GM23338 (cell line): Measurements from ENCODE around the gene NTRK1. TPM values are rescaled to one million over a fixed set of nuclear protein-coding genes. Genes with fewer than 3 reads are reported as not detected.

Experiments
- ATAC-seq: fragments of 200-7000 bp; cut with Tn5 transposase; 3 replicates; pipeline ENCODE4 v1.9.1; 2020
- DNase-seq: peaks from one replicate; pipeline ENCODE4 v3.0.0-alpha.2; 2015; ENCODE audit warnings: low spot score
- H2AFZ ChIP-seq: fragments of 200-600 bp; sonication (generic); 2 replicates; pipeline ENCODE4 v1.8.0; 2016; ENCODE audit warnings: antibody characterized with exemption, mild to moderate bottlenecking, moderate library complexity
- H3F3A ChIP-seq: fragments of 200-600 bp; sonication (generic); replicated peaks from 2 replicates; pipeline ENCODE4 v1.8.0; 2017; ENCODE audit warnings: antibody characterized with exemption, mixed run types, low read depth
- H3K27ac ChIP-seq: fragments of 200-600 bp; sonication (generic); 2 replicates; pipeline ENCODE4 v1.6.1; 2016; ENCODE audit warnings: low read depth
- H3K27me3 ChIP-seq: fragments of 200-600 bp; sonication (generic); 2 replicates; pipeline ENCODE4 v1.8.0; 2016; ENCODE audit warnings: mild to moderate bottlenecking, mixed run types, moderate library complexity; ENCODE audit not compliant: insufficient read depth
- H3K36me3 ChIP-seq: fragments of 200-600 bp; sonication (generic); 2 replicates; pipeline ENCODE4 v1.8.0; 2016; ENCODE audit warnings: mild to moderate bottlenecking; ENCODE audit not compliant: insufficient read depth
- H3K4me1 ChIP-seq: fragments of 200-600 bp; sonication (generic); 2 replicates; pipeline ENCODE4 v1.8.0; 2016; ENCODE audit warnings: mild to moderate bottlenecking, moderate library complexity; ENCODE audit not compliant: insufficient read depth
- H3K4me2 ChIP-seq: fragments of 200-600 bp; sonication (generic); 2 replicates; pipeline ENCODE4 v1.7.1; 2017; ENCODE audit warnings: mixed run types
- H3K4me3 ChIP-seq: fragments of 200-600 bp; sonication (generic); 2 replicates; pipeline ENCODE4 v1.6.1; 2016; ENCODE audit warnings: mixed run types
- H3K79me2 ChIP-seq: fragments of 200-600 bp; sonication (generic); replicated peaks from 2 replicates; pipeline ENCODE4 v1.8.0; 2017; ENCODE audit warnings: mild to moderate bottlenecking; ENCODE audit not compliant: insufficient read depth
- H3K9me2 ChIP-seq: fragments of 200-600 bp; sonication (generic); 2 replicates; pipeline ENCODE4 v1.8.0; 2017; ENCODE audit not compliant: insufficient read depth
- H4K20me1 ChIP-seq: fragments of 200-600 bp; sonication (generic); replicated peaks from 2 replicates; pipeline ENCODE4 v1.8.0; 2017; ENCODE audit warnings: mild to moderate bottlenecking; ENCODE audit not compliant: insufficient read depth
- H3K27ac Mint-ChIP-seq: 2 replicates; pipeline ENCODE4 v1.8.0; 2020; ENCODE audit warnings: inconsistent platforms, mild to moderate bottlenecking, moderate library complexity, mixed read lengths
- H3K27me3 Mint-ChIP-seq: 3 replicates; pipeline ENCODE4 v1.8.0; 2022; ENCODE audit warnings: low read depth, mild to moderate bottlenecking, moderate library complexity, mixed read lengths, inconsistent platforms; ENCODE audit not compliant: insufficient read depth, poor library complexity
- H3K36me3 Mint-ChIP-seq: 3 replicates; pipeline ENCODE4 v1.8.0; 2021; ENCODE audit warnings: low read depth, mild to moderate bottlenecking, inconsistent platforms, moderate library complexity, mixed read lengths
- H3K4me1 Mint-ChIP-seq: 3 replicates; pipeline ENCODE4 v1.8.0; 2020; ENCODE audit warnings: mild to moderate bottlenecking, inconsistent platforms, mixed read lengths
- H3K4me3 Mint-ChIP-seq: 3 replicates; pipeline ENCODE4 v1.8.0; 2021; ENCODE audit warnings: moderate library complexity, mild to moderate bottlenecking, inconsistent platforms, mixed read lengths
- H3K9me3 Mint-ChIP-seq: 3 replicates; pipeline ENCODE4 v1.8.0; 2020; ENCODE audit warnings: moderate library complexity, mild to moderate bottlenecking, inconsistent platforms, mixed read lengths
- CREB1 ChIP-seq: fragments of 250-450 bp; sonication (Bioruptor Pico); IDR thresholded peaks from 2 replicates; pipeline ENCODE4 v1.5.0; 2020; ENCODE audit warnings: low read depth, mild to moderate bottlenecking, moderate library complexity
- EZH2 ChIP-seq: fragments of 200-600 bp; sonication (generic); IDR thresholded peaks from one replicate; pipeline ENCODE4 v1.8.0; 2017; ENCODE audit warnings: antibody characterized with exemption, mild to moderate bottlenecking, low read depth; ENCODE audit not compliant: unreplicated experiment
- EZH2phosphoT487 ChIP-seq: fragments of 200-600 bp; sonication (generic); IDR thresholded peaks from one replicate; pipeline ENCODE4 v1.8.1; 2018; ENCODE audit warnings: antibody characterized with exemption; ENCODE audit not compliant: unreplicated experiment
- JUNB ChIP-seq: IDR thresholded peaks from one replicate; pipeline ENCODE4 v1.6.1; 2016; ENCODE audit warnings: antibody characterized with exemption; ENCODE audit not compliant: unreplicated experiment
- NANOG ChIP-seq: IDR thresholded peaks from 2 replicates; pipeline ENCODE4 v1.6.1; 2016; ENCODE audit warnings: antibody characterized with exemption, borderline replicate concordance
- POLR2AphosphoS5 ChIP-seq: IDR thresholded peaks from 2 replicates; pipeline ENCODE4 v1.6.1; 2016; ENCODE audit warnings: antibody characterized with exemption, low read depth
- STAT1 ChIP-seq: IDR thresholded peaks from one replicate; pipeline ENCODE4 v1.6.1; 2016; ENCODE audit warnings: antibody characterized with exemption; ENCODE audit not compliant: unreplicated experiment
- ZNF114 ChIP-seq: fragments of 250-450 bp; sonication (Bioruptor Pico); IDR thresholded peaks from 2 replicates; pipeline ENCODE4 v1.5.0; 2020; ENCODE audit warnings: mild to moderate bottlenecking, moderate library complexity
- ZNF331 ChIP-seq: fragments of 250-450 bp; sonication (Bioruptor Pico); IDR thresholded peaks from 2 replicates; pipeline ENCODE4 v1.5.0; 2020; ENCODE audit warnings: low read depth, mild to moderate bottlenecking, moderate library complexity
- polyA plus RNA-seq: library from polyadenylated mRNA; unstranded; fragments of >200 nt; fragmentation: Nextera tagmentation; extraction: Ambion mirVana; gene quantifications from 2 replicates; pipeline ENCODE4 v1.2.1, GENCODE V29; 2016
- total RNA-seq: library from RNA; depleted of rRNA; stranded (reverse); fragments of >200 nt; shearing (Covaris generic); gene quantifications from 2 replicates; pipeline ENCODE4 v1.2.3, GENCODE V29; 2014
- TF ChIP-seq, protein P1 (sequence below): IDR thresholded peaks from 2 replicates; pipeline ENCODE4 v1.6.1; 2016; ENCODE audit warnings: antibody characterized with exemption
- TF ChIP-seq, protein P2 (sequence below), 2 experiments: fragments of 200-600 bp in 1 of 2; sonication (generic) in 1 of 2; conservative IDR thresholded peaks; 2 replicates each; pipeline versions ENCODE4 v1.5.1 to v1.6.1; 2016 to 2017; ENCODE audit warnings: antibody characterized with exemption in 2 of 2, low read depth in 2 of 2, mild to moderate bottlenecking in 2 of 2, moderate library complexity in 1 of 2
- TF ChIP-seq, protein P3 (sequence below): IDR thresholded peaks from one replicate; pipeline ENCODE4 v1.6.1; 2018; ENCODE audit warnings: antibody characterized with exemption; ENCODE audit not compliant: unreplicated experiment
- TF ChIP-seq, protein P4 (sequence below): fragments of 250-450 bp; sonication (Bioruptor Pico); IDR thresholded peaks from 2 replicates; pipeline ENCODE4 v1.5.0; 2020; ENCODE audit warnings: mild to moderate bottlenecking, moderate library complexity

NTRK1 gene
- total and polyA plus RNA-seq, 2 experiments from 2014 or later = 0.42 to 0.45 TPM

DNA sequence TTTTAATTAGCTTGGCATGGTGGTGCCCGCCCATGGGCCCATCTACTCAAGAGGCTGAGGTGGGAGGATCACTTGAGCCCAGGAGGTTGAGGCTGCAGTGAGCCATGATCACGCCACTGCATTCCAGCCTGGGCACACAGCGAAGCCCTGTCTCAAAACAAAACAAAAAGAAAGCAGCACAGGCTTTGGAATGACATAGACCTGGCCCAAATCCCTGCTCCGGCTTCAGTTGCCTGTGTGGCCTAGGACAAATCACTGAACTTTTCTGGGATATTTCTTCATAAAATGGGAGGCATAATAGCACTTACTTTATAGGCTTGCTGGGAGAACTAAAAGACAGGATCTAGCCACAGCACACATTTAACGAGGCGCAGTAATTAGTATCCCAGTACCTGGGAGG is 35.3 kb downstream of the NTRK1 start:
- H3K27ac ChIP-seq = no peak overlapping the region
- H3K27me3 ChIP-seq = peaks cover 50% of the 10 kb centered on the region
- no peak for ATAC-seq
- H3K4me1 Mint-ChIP-seq = peaks cover 24% of the 10 kb centered on the region
- H4K20me1 ChIP-seq = no peaks in the 10 kb centered on the region; the same call in 1 of the 2 replicates
- no peak overlapping the region for H3K4me3 ChIP-seq
- H3F3A ChIP-seq = no peaks in the 10 kb centered on the region
- H3K36me3 Mint-ChIP-seq = no peaks in the 10 kb centered on the region
- DNase-seq = no peak
- no peak overlapping the region for H3K4me3 Mint-ChIP-seq
- H2AFZ ChIP-seq = no peak overlapping the region
- peaks cover 40% of the 10 kb centered on the region for H3K27me3 Mint-ChIP-seq
- TF ChIP-seq, protein P1, sequence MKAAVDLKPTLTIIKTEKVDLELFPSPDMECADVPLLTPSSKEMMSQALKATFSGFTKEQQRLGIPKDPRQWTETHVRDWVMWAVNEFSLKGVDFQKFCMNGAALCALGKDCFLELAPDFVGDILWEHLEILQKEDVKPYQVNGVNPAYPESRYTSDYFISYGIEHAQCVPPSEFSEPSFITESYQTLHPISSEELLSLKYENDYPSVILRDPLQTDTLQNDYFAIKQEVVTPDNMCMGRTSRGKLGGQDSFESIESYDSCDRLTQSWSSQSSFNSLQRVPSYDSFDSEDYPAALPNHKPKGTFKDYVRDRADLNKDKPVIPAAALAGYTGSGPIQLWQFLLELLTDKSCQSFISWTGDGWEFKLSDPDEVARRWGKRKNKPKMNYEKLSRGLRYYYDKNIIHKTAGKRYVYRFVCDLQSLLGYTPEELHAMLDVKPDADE = no peak
- TF ChIP-seq ZNF114 (CRISPR knock-in tag) (no peak), ZNF331 (CRISPR knock-in tag) (no peak), CREB1 (CRISPR knock-in tag) (no peak), EZH2 (no peak), POLR2AphosphoS5 (no peak), STAT1 (no peak), JUNB (no peak), NANOG (no peak), EZH2phosphoT487 (no peak)
- TF ChIP-seq, protein P2, sequence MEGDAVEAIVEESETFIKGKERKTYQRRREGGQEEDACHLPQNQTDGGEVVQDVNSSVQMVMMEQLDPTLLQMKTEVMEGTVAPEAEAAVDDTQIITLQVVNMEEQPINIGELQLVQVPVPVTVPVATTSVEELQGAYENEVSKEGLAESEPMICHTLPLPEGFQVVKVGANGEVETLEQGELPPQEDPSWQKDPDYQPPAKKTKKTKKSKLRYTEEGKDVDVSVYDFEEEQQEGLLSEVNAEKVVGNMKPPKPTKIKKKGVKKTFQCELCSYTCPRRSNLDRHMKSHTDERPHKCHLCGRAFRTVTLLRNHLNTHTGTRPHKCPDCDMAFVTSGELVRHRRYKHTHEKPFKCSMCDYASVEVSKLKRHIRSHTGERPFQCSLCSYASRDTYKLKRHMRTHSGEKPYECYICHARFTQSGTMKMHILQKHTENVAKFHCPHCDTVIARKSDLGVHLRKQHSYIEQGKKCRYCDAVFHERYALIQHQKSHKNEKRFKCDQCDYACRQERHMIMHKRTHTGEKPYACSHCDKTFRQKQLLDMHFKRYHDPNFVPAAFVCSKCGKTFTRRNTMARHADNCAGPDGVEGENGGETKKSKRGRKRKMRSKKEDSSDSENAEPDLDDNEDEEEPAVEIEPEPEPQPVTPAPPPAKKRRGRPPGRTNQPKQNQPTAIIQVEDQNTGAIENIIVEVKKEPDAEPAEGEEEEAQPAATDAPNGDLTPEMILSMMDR (conservative IDR thresholded peaks at IDR 0.05; ENCODE audit: low read depth in 2 of 2) = no peak
- TF ChIP-seq, protein P3, sequence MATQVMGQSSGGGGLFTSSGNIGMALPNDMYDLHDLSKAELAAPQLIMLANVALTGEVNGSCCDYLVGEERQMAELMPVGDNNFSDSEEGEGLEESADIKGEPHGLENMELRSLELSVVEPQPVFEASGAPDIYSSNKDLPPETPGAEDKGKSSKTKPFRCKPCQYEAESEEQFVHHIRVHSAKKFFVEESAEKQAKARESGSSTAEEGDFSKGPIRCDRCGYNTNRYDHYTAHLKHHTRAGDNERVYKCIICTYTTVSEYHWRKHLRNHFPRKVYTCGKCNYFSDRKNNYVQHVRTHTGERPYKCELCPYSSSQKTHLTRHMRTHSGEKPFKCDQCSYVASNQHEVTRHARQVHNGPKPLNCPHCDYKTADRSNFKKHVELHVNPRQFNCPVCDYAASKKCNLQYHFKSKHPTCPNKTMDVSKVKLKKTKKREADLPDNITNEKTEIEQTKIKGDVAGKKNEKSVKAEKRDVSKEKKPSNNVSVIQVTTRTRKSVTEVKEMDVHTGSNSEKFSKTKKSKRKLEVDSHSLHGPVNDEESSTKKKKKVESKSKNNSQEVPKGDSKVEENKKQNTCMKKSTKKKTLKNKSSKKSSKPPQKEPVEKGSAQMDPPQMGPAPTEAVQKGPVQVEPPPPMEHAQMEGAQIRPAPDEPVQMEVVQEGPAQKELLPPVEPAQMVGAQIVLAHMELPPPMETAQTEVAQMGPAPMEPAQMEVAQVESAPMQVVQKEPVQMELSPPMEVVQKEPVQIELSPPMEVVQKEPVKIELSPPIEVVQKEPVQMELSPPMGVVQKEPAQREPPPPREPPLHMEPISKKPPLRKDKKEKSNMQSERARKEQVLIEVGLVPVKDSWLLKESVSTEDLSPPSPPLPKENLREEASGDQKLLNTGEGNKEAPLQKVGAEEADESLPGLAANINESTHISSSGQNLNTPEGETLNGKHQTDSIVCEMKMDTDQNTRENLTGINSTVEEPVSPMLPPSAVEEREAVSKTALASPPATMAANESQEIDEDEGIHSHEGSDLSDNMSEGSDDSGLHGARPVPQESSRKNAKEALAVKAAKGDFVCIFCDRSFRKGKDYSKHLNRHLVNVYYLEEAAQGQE = no peak
- TF ChIP-seq, protein P4, sequence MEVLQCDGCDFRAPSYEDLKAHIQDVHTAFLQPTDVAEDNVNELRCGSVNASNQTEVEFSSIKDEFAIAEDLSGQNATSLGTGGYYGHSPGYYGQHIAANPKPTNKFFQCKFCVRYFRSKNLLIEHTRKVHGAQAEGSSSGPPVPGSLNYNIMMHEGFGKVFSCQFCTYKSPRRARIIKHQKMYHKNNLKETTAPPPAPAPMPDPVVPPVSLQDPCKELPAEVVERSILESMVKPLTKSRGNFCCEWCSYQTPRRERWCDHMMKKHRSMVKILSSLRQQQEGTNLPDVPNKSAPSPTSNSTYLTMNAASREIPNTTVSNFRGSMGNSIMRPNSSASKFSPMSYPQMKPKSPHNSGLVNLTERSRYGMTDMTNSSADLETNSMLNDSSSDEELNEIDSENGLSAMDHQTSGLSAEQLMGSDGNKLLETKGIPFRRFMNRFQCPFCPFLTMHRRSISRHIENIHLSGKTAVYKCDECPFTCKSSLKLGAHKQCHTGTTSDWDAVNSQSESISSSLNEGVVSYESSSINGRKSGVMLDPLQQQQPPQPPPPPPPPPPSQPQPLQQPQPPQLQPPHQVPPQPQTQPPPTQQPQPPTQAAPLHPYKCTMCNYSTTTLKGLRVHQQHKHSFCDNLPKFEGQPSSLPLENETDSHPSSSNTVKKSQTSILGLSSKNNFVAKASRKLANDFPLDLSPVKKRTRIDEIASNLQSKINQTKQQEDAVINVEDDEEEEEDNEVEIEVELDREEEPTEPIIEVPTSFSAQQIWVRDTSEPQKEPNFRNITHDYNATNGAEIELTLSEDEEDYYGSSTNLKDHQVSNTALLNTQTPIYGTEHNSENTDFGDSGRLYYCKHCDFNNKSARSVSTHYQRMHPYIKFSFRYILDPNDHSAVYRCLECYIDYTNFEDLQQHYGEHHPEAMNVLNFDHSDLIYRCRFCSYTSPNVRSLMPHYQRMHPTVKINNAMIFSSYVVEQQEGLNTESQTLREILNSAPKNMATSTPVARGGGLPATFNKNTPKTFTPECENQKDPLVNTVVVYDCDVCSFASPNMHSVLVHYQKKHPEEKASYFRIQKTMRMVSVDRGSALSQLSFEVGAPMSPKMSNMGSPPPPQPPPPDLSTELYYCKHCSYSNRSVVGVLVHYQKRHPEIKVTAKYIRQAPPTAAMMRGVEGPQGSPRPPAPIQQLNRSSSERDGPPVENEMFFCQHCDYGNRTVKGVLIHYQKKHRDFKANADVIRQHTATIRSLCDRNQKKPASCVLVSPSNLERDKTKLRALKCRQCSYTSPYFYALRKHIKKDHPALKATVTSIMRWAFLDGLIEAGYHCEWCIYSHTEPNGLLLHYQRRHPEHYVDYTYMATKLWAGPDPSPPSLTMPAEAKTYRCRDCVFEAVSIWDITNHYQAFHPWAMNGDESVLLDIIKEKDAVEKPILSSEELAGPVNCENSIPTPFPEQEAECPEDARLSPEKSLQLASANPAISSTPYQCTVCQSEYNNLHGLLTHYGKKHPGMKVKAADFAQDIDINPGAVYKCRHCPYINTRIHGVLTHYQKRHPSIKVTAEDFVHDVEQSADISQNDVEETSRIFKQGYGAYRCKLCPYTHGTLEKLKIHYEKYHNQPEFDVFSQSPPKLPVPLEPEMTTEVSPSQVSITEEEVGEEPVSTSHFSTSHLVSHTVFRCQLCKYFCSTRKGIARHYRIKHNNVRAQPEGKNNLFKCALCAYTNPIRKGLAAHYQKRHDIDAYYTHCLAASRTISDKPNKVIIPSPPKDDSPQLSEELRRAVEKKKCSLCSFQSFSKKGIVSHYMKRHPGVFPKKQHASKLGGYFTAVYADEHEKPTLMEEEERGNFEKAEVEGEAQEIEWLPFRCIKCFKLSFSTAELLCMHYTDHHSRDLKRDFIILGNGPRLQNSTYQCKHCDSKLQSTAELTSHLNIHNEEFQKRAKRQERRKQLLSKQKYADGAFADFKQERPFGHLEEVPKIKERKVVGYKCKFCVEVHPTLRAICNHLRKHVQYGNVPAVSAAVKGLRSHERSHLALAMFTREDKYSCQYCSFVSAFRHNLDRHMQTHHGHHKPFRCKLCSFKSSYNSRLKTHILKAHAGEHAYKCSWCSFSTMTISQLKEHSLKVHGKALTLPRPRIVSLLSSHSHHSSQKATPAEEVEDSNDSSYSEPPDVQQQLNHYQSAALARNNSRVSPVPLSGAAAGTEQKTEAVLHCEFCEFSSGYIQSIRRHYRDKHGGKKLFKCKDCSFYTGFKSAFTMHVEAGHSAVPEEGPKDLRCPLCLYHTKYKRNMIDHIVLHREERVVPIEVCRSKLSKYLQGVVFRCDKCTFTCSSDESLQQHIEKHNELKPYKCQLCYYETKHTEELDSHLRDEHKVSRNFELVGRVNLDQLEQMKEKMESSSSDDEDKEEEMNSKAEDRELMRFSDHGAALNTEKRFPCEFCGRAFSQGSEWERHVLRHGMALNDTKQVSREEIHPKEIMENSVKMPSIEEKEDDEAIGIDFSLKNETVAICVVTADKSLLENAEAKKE (CRISPR knock-in tag) = no peak
- no peak overlapping the region for H3K4me2 ChIP-seq
- no peak overlapping the region for H3K27ac Mint-ChIP-seq
- H3K9me2 ChIP-seq = no peaks in the 10 kb centered on the region
- H3K9me3 Mint-ChIP-seq = no peaks in the 10 kb centered on the region
- no peaks in the 10 kb centered on the region for H3K79me2 ChIP-seq
- no peaks in the 10 kb centered on the region for H3K36me3 ChIP-seq
- H3K4me1 ChIP-seq = no peaks in the 10 kb centered on the region; the same call in 1 of the 2 replicates
